ENCODE measurements around the gene ACYP1.

The ACYP1 gene

DNA sequence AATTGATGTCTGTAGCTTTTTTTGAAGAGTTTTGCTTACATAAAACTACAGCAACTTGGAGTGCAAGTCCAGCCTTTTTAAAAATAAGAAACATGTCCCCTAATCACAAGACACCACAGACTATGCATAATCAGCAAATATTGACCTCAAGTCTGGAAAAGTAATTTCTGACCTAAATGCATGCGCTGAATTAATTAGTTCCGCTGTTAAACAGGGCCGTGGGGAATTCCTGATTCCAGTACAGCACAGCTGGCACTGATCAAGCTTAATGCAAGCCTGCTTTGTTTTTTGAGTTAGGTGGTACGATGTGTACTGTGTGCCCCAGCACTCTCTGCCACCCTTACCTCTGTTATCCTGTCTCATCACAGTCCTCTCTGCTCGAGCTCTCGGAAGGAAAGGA, 21.8 kb downstream of the ACYP1 start:
- in situ Hi-C loops (cut with MboI; ENCODE audit: low sequenced_read_pairs): no loop called here

- in situ Hi-C loops (cut with MboI; ENCODE audit: low sequenced_read_pairs): no loop called here
These were observed 22.2 kb downstream of the ACYP1 start for GRCh38 chr14:75041613-75042012.

DNA sequence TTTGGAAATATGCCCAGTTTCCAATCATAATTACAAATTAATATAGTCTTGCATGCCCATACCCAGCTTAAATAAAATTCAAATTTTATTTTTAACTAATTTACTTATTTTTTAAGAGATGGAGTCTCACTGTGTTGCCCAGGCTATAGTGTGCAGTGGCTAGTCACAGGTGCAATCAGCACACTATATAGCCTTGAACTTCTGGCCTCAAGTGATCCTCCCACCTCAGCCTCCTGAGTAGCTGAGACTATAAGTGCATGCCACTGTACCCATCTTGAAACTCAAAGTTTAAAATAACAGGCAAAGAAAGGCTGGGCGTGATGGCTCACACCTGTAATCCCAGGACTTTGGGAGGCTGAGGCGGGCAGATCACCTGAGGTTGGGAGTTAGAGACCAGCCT, 22.9 kb downstream of the ACYP1 start:
- in situ Hi-C loops (cut with MboI; ENCODE audit: low sequenced_read_pairs): no loop called here

- in situ Hi-C loops (cut with MboI; ENCODE audit: low sequenced_read_pairs): no loop called here
These were observed 23.3 kb downstream of the ACYP1 start for GRCh38 chr14:75040507-75040906.

DNA sequence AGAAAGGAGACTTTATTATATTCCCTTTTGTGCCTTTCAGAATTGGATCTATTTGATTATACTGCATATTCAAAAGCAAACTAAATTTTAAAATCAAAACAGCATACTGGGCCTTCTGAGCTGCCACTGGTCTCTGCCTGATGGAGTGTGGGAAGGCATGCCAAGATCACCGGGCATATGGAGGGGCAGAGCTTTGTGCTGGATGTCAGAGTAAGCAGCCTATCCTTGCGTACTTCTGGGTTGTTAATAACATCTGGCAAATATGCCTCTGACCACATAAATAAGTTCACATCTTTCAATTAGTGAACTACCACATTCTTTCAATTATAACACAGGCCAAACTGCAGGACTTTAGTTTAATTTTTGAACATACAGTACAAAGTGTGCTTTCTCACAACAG, 30.9 kb downstream of the ACYP1 start:
- in situ Hi-C loops (cut with MboI; ENCODE audit: low sequenced_read_pairs): no loop called here

DNA sequence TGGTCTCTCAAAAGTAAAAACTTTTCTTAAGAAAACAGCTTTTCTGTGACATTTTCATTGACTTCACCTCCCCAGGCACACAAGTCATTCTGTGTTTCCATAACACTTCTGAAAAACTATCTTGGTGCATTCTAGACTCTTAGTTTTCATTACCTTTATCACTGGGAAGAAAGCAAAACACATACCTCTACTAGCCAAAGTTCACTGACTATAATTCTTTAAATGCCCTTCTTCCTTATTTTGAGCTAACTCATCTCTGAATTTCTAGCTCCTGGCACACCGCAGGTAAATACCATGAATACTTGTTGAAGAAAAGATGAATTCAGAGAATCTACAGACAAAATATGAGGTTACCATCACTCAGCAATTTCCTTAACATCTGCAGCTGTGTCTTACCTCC, 33.7 kb downstream of the ACYP1 start:
- in situ Hi-C loops (cut with MboI; ENCODE audit: low sequenced_read_pairs): no loop called here

DNA sequence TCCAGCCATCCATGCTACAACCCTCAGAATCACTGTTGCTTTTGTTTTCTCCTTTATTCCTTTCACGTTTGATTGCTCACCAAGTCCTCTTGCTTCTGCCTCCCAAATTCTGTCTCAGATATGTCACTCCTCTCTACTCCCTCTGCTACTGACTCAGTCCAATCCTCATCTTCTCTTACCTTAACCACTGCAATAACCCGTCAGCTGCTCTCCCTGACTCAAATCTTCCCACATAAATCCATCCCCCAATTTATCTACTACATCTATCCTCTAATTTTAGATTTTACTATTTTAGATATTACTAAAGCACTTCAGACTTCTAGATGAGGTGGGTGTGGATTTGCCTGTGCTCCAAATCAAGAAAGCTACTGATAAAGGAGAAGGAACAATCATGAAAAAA, 37.9 kb downstream of the ACYP1 start:
- in situ Hi-C loops (cut with MboI; ENCODE audit: low sequenced_read_pairs): no loop called here

- in situ Hi-C loops (cut with MboI; ENCODE audit: low sequenced_read_pairs): no loop called here
These were observed 38.7 kb downstream of the ACYP1 start for GRCh38 chr14:75025082-75025481.

- in situ Hi-C loops (cut with MboI; ENCODE audit: low sequenced_read_pairs): no loop called here
These were observed 40.7 kb downstream of the ACYP1 start for GRCh38 chr14:75023108-75023507.

DNA sequence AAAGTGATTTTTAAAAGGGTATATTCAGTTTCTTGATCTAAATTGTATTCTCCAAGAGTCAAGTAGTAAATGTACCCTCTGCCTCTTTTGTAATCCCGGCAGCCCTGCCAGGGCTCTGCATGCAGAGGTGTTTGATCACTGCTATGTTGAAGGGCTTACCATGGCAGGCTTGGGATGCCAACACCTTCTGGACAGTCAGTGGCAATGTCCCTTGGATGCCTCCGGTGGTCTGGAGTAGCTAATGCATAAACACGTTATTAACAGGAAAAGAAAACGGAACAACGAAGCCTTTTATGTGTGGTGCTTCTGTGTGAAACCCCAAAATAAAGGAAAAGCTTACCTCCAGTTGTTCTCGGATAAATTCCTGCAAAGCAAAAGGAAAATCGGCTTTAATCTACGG, 41.2 kb downstream of the ACYP1 start:
- in situ Hi-C loops (cut with MboI; ENCODE audit: low sequenced_read_pairs): no loop called here

DNA sequence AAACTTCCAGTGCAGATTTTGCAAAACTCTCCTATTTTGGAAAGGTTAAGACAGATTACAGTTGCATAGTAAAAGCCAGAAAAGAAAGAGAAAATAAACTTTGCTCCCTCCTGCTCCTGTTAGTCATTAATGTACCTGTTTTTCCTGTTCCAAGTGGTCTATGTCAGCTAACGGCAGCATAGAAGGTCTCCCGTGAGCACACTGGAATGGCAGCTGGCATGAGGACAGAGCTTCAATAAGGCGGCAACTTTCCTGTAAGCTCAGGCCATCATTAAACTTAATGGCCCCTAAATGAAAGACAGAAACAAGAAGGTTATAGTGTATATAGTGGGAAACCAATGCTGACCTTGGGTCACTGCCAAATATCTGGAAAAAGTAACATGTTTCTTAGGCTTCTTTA, 45.1 kb downstream of the ACYP1 start:
- in situ Hi-C loops (cut with MboI; ENCODE audit: low sequenced_read_pairs): no loop called here

- in situ Hi-C loops (cut with MboI; ENCODE audit: low sequenced_read_pairs): no loop called here
These were observed 47.0 kb downstream of the ACYP1 start for GRCh38 chr14:75016815-75017214.

DNA sequence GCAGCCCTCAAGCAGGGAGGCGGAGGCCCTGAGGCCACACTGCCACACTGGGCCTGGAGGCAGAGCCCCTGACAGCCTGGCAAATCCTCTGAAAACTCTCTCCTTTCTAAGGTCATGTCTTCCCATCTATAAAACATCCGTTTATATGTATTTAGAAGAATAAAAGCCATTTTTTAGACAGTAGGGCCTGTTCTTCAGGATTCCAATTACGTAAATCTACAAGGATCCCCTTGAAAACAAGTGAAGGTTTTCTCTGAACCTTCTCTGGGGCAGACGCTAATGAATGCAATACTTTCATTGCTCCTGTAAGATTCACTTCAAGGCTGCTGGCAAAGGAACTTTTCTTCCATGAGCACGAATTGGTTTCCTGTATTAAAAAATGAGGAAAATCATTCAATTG, 48.3 kb downstream of the ACYP1 start:
- in situ Hi-C loops (cut with MboI; ENCODE audit: low sequenced_read_pairs): no loop called here

- in situ Hi-C loops (cut with MboI; ENCODE audit: low sequenced_read_pairs): no loop called here
These were observed 50.5 kb downstream of the ACYP1 start for GRCh38 chr14:75013290-75013689.

DNA sequence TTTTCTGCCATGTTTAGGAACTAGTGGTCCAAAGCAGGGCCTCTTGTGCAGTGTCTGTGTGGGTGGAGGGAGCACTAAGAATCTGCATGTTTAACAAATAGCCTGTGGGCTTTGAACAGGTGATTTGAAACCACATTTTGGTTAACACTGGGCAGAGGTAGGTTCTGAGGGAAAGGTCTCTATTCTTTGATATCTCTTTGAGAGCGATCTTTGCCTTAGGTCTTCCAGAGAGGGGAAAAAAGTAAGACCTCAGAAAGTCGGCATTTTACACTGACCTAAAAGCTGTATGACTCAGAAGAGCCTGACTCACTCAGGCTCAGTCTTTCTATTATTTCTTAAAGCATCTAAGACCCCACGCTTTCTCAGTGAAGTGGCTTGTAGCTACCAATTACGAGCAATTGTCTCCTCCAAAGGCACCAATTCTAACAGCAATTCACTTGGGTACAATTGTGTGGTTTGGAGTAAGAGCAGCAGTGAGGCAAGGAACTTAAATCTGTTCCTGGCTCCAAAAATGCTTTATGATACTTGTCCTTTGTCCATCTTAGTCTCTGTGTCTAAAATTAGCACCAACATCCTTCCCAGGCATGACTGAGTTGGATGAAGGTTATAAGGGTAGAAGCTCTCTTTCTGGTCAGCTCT, 52.3 kb downstream of the ACYP1 start:
- in situ Hi-C loops (cut with MboI; ENCODE audit: low sequenced_read_pairs): no loop called here

DNA sequence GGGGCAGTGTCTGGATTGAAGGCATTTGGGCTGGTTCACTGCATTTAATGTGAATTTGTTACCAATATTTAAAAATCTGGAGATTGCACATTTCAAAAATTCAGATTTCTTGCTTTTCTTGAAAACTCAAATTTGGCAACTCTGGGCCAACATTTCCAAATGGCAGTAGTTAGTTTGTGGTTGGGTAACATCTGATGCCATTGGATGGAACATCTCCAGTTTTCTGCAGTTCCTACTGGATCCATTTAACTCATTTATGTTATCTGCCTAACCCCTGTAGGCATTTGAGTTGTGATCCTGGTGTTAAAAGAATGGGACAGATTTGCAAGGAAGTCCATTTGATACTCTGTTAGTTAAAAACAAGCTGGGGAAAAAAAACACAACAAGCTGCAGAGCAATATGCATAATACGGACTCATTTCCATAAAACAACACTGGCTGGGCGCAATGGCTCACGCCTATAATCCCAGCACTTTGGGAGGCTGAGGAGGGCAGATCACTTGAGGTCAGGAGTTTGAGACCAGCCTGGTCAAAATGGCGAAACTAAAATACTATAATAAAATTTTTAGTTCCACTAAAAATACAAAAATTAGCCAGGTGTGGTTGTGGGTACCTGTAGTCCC, 53.2 kb downstream of the ACYP1 start:
- in situ Hi-C loops (cut with MboI; ENCODE audit: low sequenced_read_pairs): no loop called here

DNA sequence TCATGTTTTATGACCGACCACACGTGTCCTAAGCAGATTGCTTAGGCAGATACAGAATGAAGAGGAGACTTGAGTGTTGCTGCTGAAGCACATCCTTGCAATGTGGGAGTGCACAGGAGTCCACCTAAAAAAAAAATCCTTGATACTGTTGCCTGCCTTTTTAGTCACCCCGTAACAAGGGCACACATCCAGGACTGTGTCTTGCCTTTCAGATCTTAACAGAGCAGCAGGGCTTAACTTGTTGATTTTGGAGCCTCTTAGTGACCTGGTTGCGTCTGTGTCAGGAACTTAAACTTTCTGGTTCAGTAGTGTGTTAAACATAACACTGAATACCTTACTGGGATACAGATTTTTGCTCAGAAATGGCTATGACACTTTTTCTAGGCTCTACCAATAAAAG, 54.6 kb downstream of the ACYP1 start:
- in situ Hi-C loops (cut with MboI; ENCODE audit: low sequenced_read_pairs): no loop called here

DNA sequence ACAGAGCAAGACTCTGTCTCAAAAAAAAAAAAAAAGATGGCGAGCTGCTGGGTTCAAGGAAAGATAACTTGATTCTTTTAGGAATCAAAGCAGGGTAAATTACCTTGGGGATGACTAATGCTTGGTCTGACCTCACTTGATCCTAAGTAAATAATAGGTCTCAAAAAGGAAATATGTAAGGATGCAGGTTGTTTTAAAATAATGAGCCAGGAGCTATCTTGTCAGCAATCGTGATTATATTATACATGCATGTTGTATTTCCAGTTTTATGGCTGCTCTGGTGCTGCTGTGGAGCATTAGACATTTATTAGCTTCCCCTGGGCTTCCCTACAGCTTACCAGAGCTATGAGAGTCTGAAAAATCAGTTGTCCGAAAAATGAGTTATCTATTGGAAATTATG, 58.5 kb downstream of the ACYP1 start:
- in situ Hi-C loops (cut with MboI; ENCODE audit: low sequenced_read_pairs): no loop called here

DNA sequence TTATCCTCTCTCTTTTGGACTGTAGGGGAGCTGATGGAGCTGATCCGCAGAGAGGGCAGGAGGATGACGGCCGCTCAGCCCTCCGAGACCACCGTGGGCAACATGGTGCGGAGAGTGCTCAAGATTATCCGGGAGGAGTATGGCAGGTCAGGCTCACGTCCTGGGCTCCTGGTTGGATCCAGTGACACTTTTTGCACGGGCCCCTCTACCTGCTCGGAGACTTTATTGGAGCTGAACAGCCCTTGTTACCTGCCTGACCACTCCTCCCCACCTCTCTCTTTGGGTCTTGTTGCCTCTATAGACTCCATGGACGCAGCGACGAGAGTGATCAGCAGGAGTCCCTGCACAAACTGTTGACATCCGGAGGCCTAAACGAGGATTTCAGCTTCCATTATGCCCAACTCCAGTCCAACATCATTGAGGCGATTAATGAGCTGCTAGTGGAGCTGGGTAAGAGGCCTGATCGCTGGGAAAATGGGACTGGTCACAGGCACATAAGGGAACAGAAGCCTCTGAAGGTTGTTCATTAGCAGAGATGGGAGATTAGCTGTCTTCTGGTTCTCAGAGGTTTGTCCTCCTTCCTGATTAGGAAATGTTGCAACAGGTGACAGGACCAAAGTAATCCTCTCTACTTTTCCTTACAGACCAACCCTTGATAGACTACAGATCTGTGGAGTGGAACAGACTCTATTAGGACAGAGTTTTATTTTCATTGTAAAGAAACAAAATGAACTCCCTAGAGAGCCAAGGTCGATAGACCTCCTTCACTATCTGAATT, 60.4 kb downstream of the ACYP1 start:
- in situ Hi-C loops (cut with MboI; ENCODE audit: low sequenced_read_pairs): no loop called here

All from hTERT RPE-1 (cell line).